Breast epithelium (tissue), 4 donors: Measurements from ENCODE around the gene MED9. TPM values are rescaled to one million over a fixed set of nuclear protein-coding genes. Genes with fewer than 3 reads are reported as not detected.

Experiments used
- DNase-seq, 2 donors: peaks; one replicate each; pipeline ENCODE4 v3.0.0-alpha.2; 2019; ENCODE audit warnings: low spot score in 2 of 2
- H3K27ac ChIP-seq, 2 donors: fragments of 200-600 bp; sonication (generic) in 1 of 2; one replicate each; pipeline ENCODE4 v1.5.1; 2016 to 2019; ENCODE audit warnings: mild to moderate bottlenecking in 1 of 2
- H3K27me3 ChIP-seq, 2 donors: fragments of 200-600 bp; sonication (generic) in 1 of 2; one replicate each; pipeline versions ENCODE4 v1.5.1 to v1.6.0; 2017 to 2019; ENCODE audit warnings: control low read depth in 1 of 2, mild to moderate bottlenecking in 1 of 2
- H3K36me3 ChIP-seq: fragments of 200-600 bp; one replicate; pipeline ENCODE4 v1.5.1; 2019
- H3K4me1 ChIP-seq, 2 donors: fragments of 200-600 bp; sonication (generic); one replicate each; pipeline ENCODE4 v1.5.1; 2016 to 2019; ENCODE audit warnings: control low read depth in 1 of 2
- H3K4me3 ChIP-seq, 3 donors: fragments of 200-600 bp; sonication (generic); 1 replicate in 2 of 3; 2 replicates in 1 of 3; pipeline ENCODE4 v1.5.1; 2016 to 2019; ENCODE audit warnings: mild to moderate bottlenecking in 3 of 3, moderate library complexity in 2 of 3
- H3K9me3 ChIP-seq, 2 donors: fragments of 200-600 bp; sonication (generic) in 1 of 2; one replicate each; pipeline ENCODE4 v1.5.1; 2016 to 2019; ENCODE audit warnings: control low read depth in 1 of 2
- CTCF ChIP-seq, 3 donors: fragments of 450-650 bp; IDR thresholded peaks; one replicate each; pipeline ENCODE4 v1.5.1; 2016 to 2017; ENCODE audit warnings: antibody characterized with exemption in 3 of 3, mild to moderate bottlenecking in 3 of 3, moderate library complexity in 3 of 3
- POLR2A ChIP-seq: fragments of 450-650 bp; IDR thresholded peaks from one replicate; pipeline ENCODE4 v1.6.1; 2016; ENCODE audit warnings: antibody characterized with exemption, mild to moderate bottlenecking, moderate library complexity
- POLR2AphosphoS5 ChIP-seq, 3 donors: sonication (generic); formaldehyde crosslinking; IDR thresholded peaks; one replicate each; pipeline ENCODE4 v1.6.1; 2017; ENCODE audit warnings: antibody characterized with exemption in 3 of 3
- intact Hi-C: fragments of 100-400 bp; cut with DNase I; formaldehyde crosslinking; loops from one replicate; pipeline ENCODE4 v1.15.1; 2023; ENCODE audit warnings: low total_unique reads
- total RNA-seq, 3 donors: library from RNA; depleted of rRNA; stranded (reverse); fragments of >200 nt; gene quantifications; one replicate each; pipeline ENCODE4 v1.1.0, GENCODE V29; 2016

Gene MED9
- total RNA-seq, 3 donors from 2014 or later: 13.4 to 22.5 (median 20.0) TPM

GRCh38 chr17:17446666-17447155, 30.1 kb upstream of the MED9 start:
- intact Hi-C loops: no loop called here
- Histone ChIP-seq H3K9me3 (no peaks in the 10 kb centered on the region), H3K27ac (peak overlapping the region; percentile 77), H3K27me3 (no peaks in the 10 kb centered on the region), H3K4me1 (no peaks in the 10 kb centered on the region), H3K4me3 (no peak overlapping the region), H3K36me3 (no peaks in the 10 kb centered on the region)
- TF ChIP-seq POLR2A (no peak), POLR2AphosphoS5 (IDR thresholded peaks at IDR 0.05) (no peak), CTCF (IDR thresholded peaks at IDR 0.05) (no peak)
- no peak for DNase-seq

- Histone ChIP-seq H3K36me3 (no peaks in the 10 kb centered on the region), H3K27me3 (no peaks in the 10 kb centered on the region), H3K9me3 (no peaks in the 10 kb centered on the region), H3K27ac (peak overlapping the region; percentile 77), H3K4me3 (no peak overlapping the region), H3K4me1 (no peaks in the 10 kb centered on the region)
- no peak for DNase-seq
- TF ChIP-seq POLR2A (no peak), CTCF (IDR thresholded peaks at IDR 0.05) (no peak), POLR2AphosphoS5 (IDR thresholded peaks at IDR 0.05) (no peak)
- intact Hi-C loops: no loop called here
Measured at GRCh38 chr17:17447264-17447663, 29.5 kb upstream of the MED9 start.

DNA sequence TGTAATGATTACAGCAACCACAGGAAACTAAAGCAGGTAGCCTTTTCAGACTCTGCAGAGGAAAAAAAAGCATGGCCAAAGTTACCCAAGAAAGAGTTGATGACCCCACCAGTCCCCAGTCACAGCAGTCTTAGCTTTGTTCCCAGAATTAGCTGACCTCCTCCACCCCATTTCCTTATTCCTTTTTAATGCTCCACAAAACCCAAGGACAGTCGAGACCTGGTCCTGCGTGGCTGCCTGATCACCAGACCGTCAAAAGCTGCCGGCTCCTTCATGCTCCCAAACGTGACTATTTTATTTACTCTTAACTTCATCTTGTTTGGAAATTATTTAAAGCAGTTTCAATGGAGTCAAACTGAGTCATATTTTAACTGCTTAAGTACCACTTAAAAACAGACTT, 28.7 kb upstream of the MED9 start:
- TF ChIP-seq CTCF (IDR thresholded peaks at IDR 0.05) (no peak), POLR2A (no peak), POLR2AphosphoS5 (IDR thresholded peaks at IDR 0.05) (no peak)
- no peak for DNase-seq
- Histone ChIP-seq H3K36me3 (no peaks in the 10 kb centered on the region), H3K9me3 (no peaks in the 10 kb centered on the region), H3K27me3 (no peaks in the 10 kb centered on the region), H3K27ac (peak overlapping the region in 1 of 2 donors; percentile 14), H3K4me3 (no peak overlapping the region), H3K4me1 (no peaks in the 10 kb centered on the region)
- intact Hi-C loops: no loop called here

DNA sequence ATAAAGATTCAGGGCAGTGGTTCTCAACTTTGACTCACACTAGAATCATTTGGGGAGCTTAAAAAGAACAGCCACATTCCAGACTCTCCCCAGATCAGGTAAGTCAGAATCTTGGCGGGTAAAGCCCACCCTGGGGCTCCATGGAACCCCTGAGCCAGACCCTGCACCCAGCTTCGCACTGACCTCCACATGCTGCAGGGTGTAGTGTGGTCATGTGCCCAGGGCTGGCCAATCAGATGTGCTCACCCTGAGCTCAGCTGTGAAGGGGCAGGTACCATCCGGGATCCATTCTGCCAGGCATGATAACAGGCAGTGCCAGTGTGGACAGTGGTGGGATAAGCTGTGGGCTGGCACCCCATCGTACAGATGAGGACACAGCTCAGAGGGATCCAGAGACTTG, 28.1 kb upstream of the MED9 start:
- Histone ChIP-seq H3K4me3 (no peak overlapping the region), H3K27me3 (no peaks in the 10 kb centered on the region), H3K4me1 (no peaks in the 10 kb centered on the region), H3K27ac (no peak overlapping the region), H3K9me3 (no peaks in the 10 kb centered on the region), H3K36me3 (no peaks in the 10 kb centered on the region)
- intact Hi-C loops: no loop called here
- TF ChIP-seq POLR2AphosphoS5 (IDR thresholded peaks at IDR 0.05): no peak
- no peak for TF ChIP-seq CTCF (IDR thresholded peaks at IDR 0.05)
- no peak for TF ChIP-seq POLR2A
- DNase-seq: no peak

DNA sequence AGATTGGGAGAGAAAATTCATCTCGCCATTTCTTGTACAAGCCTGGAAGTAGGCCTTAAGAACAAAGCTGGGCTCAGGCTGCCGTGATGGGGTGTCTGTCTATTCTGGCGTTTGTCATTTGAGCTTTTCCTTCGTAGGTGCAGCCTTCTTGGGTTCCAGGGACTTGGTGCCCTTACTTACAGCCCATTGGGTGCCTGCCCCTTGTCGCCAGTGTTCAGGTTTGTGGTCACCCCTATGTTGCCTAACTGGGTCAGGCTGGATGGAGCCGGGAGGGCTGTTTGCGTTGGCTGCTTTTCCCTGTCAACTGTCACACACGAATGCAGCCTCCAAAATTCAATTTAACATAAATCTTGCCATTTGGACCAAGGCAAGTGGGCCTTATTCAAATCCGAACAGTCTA, 23.7 kb upstream of the MED9 start:
- no peak overlapping the region for H3K27ac ChIP-seq

More for the DNA sequence above, 23.7 kb upstream of the MED9 start:
- no peaks in the 10 kb centered on the region for H3K9me3 ChIP-seq
- H3K4me1 ChIP-seq: no peaks in the 10 kb centered on the region
- H3K4me3 ChIP-seq: no peak overlapping the region
- intact Hi-C loops: no loop called here
- TF ChIP-seq POLR2AphosphoS5 (IDR thresholded peaks at IDR 0.05) (no peak), POLR2A (no peak), CTCF (IDR thresholded peaks at IDR 0.05) (no peak)
- no peak for DNase-seq
- no peaks in the 10 kb centered on the region for H3K27me3 ChIP-seq
- H3K36me3 ChIP-seq: no peaks in the 10 kb centered on the region
